ENCODE data around the gene DESI2. TPM values are rescaled to one million over a fixed set of nuclear protein-coding genes. Genes with fewer than 3 reads are reported as not detected.

The DESI2 gene
- total and polyA plus RNA-seq, 2 of the 8 experiments (the other 6 are each of a cell fraction or from before 2014, with no cell fraction given), result 54.0 to 110 TPM

GRCh38 chr1:244704107-244704506, 51.2 kb downstream of the DESI2 start:
- WGBS, 2 experiments (ENCODE audit: extremely low coverage in 1 of 2, insufficient coverage in 1 of 2, insufficient read length in 1 of 2, insufficient replicate concordance in 2 of 2, low coverage in 1 of 2, low lambda C conversion rate in 2 of 2, missing lambda C conversion rate in 1 of 2), result 92% methylated on average over 3 of the region's 3 CpGs; no CpG with 5 or more reads in 1 of the 2 experiments
- no peak for FAIRE-seq

More at GRCh38 chr1:244704107-244704506, 51.2 kb downstream of the DESI2 start:
- TF ChIP-seq SRF (IDR thresholded peaks at IDR 0.05; ENCODE audit: low read depth, low read length), result no peak
- TF ChIP-seq RXRA (IDR thresholded peaks at IDR 0.05; ENCODE audit: insufficient read depth, low read depth, low read length), result no peak
- TF ChIP-seq, protein P1, sequence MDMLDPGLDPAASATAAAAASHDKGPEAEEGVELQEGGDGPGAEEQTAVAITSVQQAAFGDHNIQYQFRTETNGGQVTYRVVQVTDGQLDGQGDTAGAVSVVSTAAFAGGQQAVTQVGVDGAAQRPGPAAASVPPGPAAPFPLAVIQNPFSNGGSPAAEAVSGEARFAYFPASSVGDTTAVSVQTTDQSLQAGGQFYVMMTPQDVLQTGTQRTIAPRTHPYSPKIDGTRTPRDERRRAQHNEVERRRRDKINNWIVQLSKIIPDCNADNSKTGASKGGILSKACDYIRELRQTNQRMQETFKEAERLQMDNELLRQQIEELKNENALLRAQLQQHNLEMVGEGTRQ (IDR thresholded peaks at IDR 0.05; ENCODE audit: low read length), result no peak
- TF ChIP-seq TCF12 (IDR thresholded peaks at IDR 0.05; ENCODE audit: low read depth, low read length), result no peak
- TF ChIP-seq SIN3A (conservative IDR thresholded peaks at IDR 0.05 in 1 of 2, IDR thresholded peaks at IDR 0.05 in 1 of 2; ENCODE audit: low read depth in 1 of 2, low read length in 2 of 2), result no peak
- no peak for TF ChIP-seq CBX5 (IDR thresholded peaks at IDR 0.05; ENCODE audit: low read depth, low read length)
- Histone ChIP-seq H2BK15ac (ENCODE audit: low read length) (no peak overlapping the region), H3K23me2 (ENCODE audit: low read depth, low read length) (no peaks in the 10 kb centered on the region), H3K4me2 (ENCODE audit: insufficient read depth in 1 of 2, low read depth in 2 of 2, low read length in 2 of 2) (no peak overlapping the region), H4K8ac (ENCODE audit: extremely low read depth, insufficient read depth, low read length) (no peak overlapping the region), H2BK12ac (ENCODE audit: low read depth, low read length) (no peak overlapping the region), H3K79me2 (ENCODE audit: control insufficient read depth in 1 of 2, insufficient read depth in 2 of 2, low read length in 2 of 2) (no peaks in the 10 kb centered on the region), H3K56ac (replicated peaks; ENCODE audit: insufficient read length, low read depth, low read length) (no peak overlapping the region), H3K36me3 (ENCODE audit: control insufficient read depth in 2 of 4, insufficient read depth in 4 of 4, low read length in 3 of 4) (peaks cover 11 to 51% (median 23%) of the 10 kb centered on the region in 4 experiments), H2AFZ (ENCODE audit: low read length) (no peak overlapping the region), H2BK20ac (ENCODE audit: low read length) (no peak overlapping the region), H3K23ac (ENCODE audit: insufficient read length) (no peak overlapping the region), H4K91ac (replicated peaks; ENCODE audit: insufficient read length, low read length) (no peak overlapping the region), H3K9ac (replicated peaks in 1 of 4; ENCODE audit: extremely low read depth in 1 of 4, low read depth in 3 of 4, low read length in 3 of 4) (no peak overlapping the region), H2BK5ac (ENCODE audit: low read depth, low read length) (no peak overlapping the region), H2AK5ac (ENCODE audit: low read depth, low read length) (no peak overlapping the region), H3K4ac (replicated peaks; ENCODE audit: insufficient read length, low read depth, low read length) (no peak overlapping the region), H4K5ac (ENCODE audit: insufficient read length, low read depth, low read length) (no peak overlapping the region), H3K27ac (ENCODE audit: low read depth, low read length) (no peak overlapping the region), H3K79me1 (ENCODE audit: low read depth, low read length) (no peaks in the 10 kb centered on the region), H4K20me1 (replicated peaks in 1 of 2; ENCODE audit: control insufficient read depth in 1 of 2, insufficient read depth in 2 of 2, low read length in 2 of 2) (peaks cover 0 to 2% of the 10 kb centered on the region in 2 experiments), H3K14ac (ENCODE audit: insufficient read length) (no peak overlapping the region), H3K27me3 (replicated peaks in 1 of 4; ENCODE audit: control insufficient read depth in 3 of 4, extremely low read depth in 1 of 4, insufficient read depth in 3 of 4, low read length in 3 of 4) (no peaks in the 10 kb centered on the region), H3K18ac (ENCODE audit: extremely low read depth, low read length) (no peak overlapping the region), H3K4me3 (ENCODE audit: extremely low read depth in 1 of 4, insufficient read depth in 2 of 4, low read depth in 3 of 4, low read length in 4 of 4) (no peak overlapping the region), H3K9me3 (ENCODE audit: insufficient read depth in 2 of 2, low read depth in 1 of 2, low read length in 1 of 2) (0 out of 4 replicates have a peak, but pooled peaks cover 0 to 3% of the 10 kb centered on the region in 2 experiments), H2BK120ac (replicated peaks; ENCODE audit: low read depth, low read length) (no peak overlapping the region), H3K4me1 (replicated peaks in 1 of 4; ENCODE audit: control insufficient read depth in 3 of 4, insufficient read depth in 4 of 4, low read length in 3 of 4) (no peaks in the 10 kb centered on the region; a peak in 1 of 7 replicates)
- POLR2A ChIA-PET (ENCODE audit: partially characterized antibody), result no interaction called here
- CTCF ChIA-PET (ENCODE audit: partially characterized antibody), result no interaction called here
- DNase-seq (ENCODE audit: low read depth in 1 of 2, low spot score in 2 of 2), result no peak

Data from H1 (cell line).